ENCODE data around the gene VAV3. TPM values are rescaled to one million over a fixed set of nuclear protein-coding genes. Genes with fewer than 3 reads are reported as not detected.

Gene VAV3
- total and polyA plus RNA-seq, 10 of the 15 experiments (the other 5 are each of a cell fraction or from before 2014, with no cell fraction given): 0.84 to 5.5 (median 3.4) TPM

- H3K4me2 ChIP-seq (ENCODE audit: control insufficient read depth, insufficient read depth): no peak overlapping the region
- no peaks in the 10 kb centered on the region; the same call in 2 of the 3 replicates for H3K9me3 ChIP-seq (replicated peaks; ENCODE audit: control insufficient read depth, insufficient read depth, low read length)
- ChIA-PET CTCF (interaction anchor here (0.7 kb wide), 1 partner anchor 13 kb away, joined by 3 read pairs; no protein-coding TSS in a partner anchor), POLR2A (no interaction called here), RAD21 (ENCODE audit: unreplicated experiment) (interaction anchor here (0.9 kb wide), 1 partner anchor 12 kb away, joined by 3 read pairs; no protein-coding TSS in a partner anchor), SMC1A (ENCODE audit: uncharacterized antibody, unreplicated experiment) (no interaction called here)
- TF ChIP-seq PBX3 (IDR thresholded peaks at IDR 0.05; ENCODE audit: insufficient replicate concordance, low read depth, low read length) (no peak), FOS (IDR thresholded peaks at IDR 0.05; ENCODE audit: borderline replicate concordance, extremely low read depth, insufficient read length) (no peak), YY1 (IDR thresholded peaks at IDR 0.05; ENCODE audit: low read depth, low read length) (no peak), ZNF622 (IDR thresholded peaks at IDR 0.05) (no peak), BACH1 (IDR thresholded peaks at IDR 0.05; ENCODE audit: borderline replicate concordance) (no peak), SMAD5 (IDR thresholded peaks at IDR 0.05; ENCODE audit: low read depth) (no peak), ZBTB40 (IDR thresholded peaks at IDR 0.05; ENCODE audit: borderline replicate concordance) (no peak), HDAC6 (IDR thresholded peaks at IDR 0.05; ENCODE audit: unreplicated experiment) (no peak), MYB (IDR thresholded peaks at IDR 0.05; ENCODE audit: borderline replicate concordance, low read depth, low read length) (no peak), SMC3 (IDR thresholded peaks at IDR 0.05; ENCODE audit: borderline replicate concordance, low read length) (no peak), HCFC1 (IDR thresholded peaks at IDR 0.05; ENCODE audit: low read length) (no peak), NR2C1 (IDR thresholded peaks at IDR 0.05) (no peak), CBFB (IDR thresholded peaks at IDR 0.05; ENCODE audit: low read depth) (no peak), TARDBP (IDR thresholded peaks at IDR 0.05; ENCODE audit: borderline replicate concordance) (no peak), POLR2AphosphoS2 (IDR thresholded peaks at IDR 0.05; ENCODE audit: low read depth, low read length) (no peak), TCF3 (IDR thresholded peaks at IDR 0.05; ENCODE audit: borderline replicate concordance, insufficient read depth, low read depth, low read length) (no peak)
- H3K27ac ChIP-seq (ENCODE audit: control insufficient read depth, insufficient read depth): no peak overlapping the region
- no peak overlapping the region for H2AFZ ChIP-seq (ENCODE audit: control insufficient read depth, low read depth, low read length)
- in situ Hi-C loops (cut with MboI) (no loop called here), intact Hi-C loops (cut with micrococcal nuclease; ENCODE audit: unreplicated experiment) (no loop called here)
- no peak for DNase-seq (ENCODE audit: low read depth, low spot score)
- H3K36me3 ChIP-seq (ENCODE audit: control insufficient read depth in 2 of 2, insufficient read depth in 2 of 2, low read length in 1 of 2): no peaks in the 10 kb centered on the region
- H3K4me3 ChIP-seq: no peak overlapping the region
- no peak for ATAC-seq
- no peaks in the 10 kb centered on the region; a peak in 1 of 4 replicates for H3K27me3 ChIP-seq (replicated peaks in 1 of 2; ENCODE audit: control insufficient read depth in 2 of 2, insufficient read depth in 2 of 2, low read length in 1 of 2)
- 21% methylated on average over 1 of the region's 1 CpG for WGBS (ENCODE audit: insufficient coverage, insufficient replicate concordance, low lambda C conversion rate, missing lambda C conversion rate)
- peaks cover 6% of the 10 kb centered on the region for H3K4me1 ChIP-seq (ENCODE audit: control insufficient read depth, insufficient read depth, low read length)
- no peaks in the 10 kb centered on the region; the same call in 1 of the 2 replicates for H3K79me2 ChIP-seq (ENCODE audit: control insufficient read depth, insufficient read depth, low read length)
- no peak for FAIRE-seq
- H3K9ac ChIP-seq (ENCODE audit: control insufficient read depth, insufficient read depth, low read length): no peak overlapping the region
- no TSS peak for BruUV-seq (replicated peaks)
- no peaks in the 10 kb centered on the region for H4K20me1 ChIP-seq (ENCODE audit: control insufficient read depth, insufficient read depth)
Measured at GRCh38 chr1:107942814-107943213, 22.2 kb downstream of the VAV3 start.

Data from GM12878 (cell line).